ENCODE measurements around the gene ABHD16B.

The ABHD16B gene

GRCh38 chr20:63858393-63859165 lies 2.7 kb upstream of the ABHD16B start:
- Histone ChIP-seq H4K20me1 (ENCODE audit: insufficient read depth, low read length, poor library complexity, severe bottlenecking) (no peaks in the 10 kb centered on the region), H3K36me3 (ENCODE audit: insufficient read depth, low read length) (no peaks in the 10 kb centered on the region; the same call in 1 of the 2 replicates), H3K9me3 (ENCODE audit: insufficient read depth, low read depth, low read length) (no peaks in the 10 kb centered on the region), H3K9ac (ENCODE audit: low read depth, low read length, poor library complexity, severe bottlenecking) (peak overlapping the region; percentile 80), H3K9me2 (replicated peaks; ENCODE audit: low read depth, low read length) (no peaks in the 10 kb centered on the region), H3K27me3 (ENCODE audit: insufficient read depth, low read length, poor library complexity, severe bottlenecking) (no peaks in the 10 kb centered on the region), H3F3A (ENCODE audit: low read depth) (no peaks in the 10 kb centered on the region), H3K4me2 (ENCODE audit: low read depth, low read length, poor library complexity, severe bottlenecking) (peak overlapping the region; percentile 81), H3K4me1 (ENCODE audit: insufficient read depth, low read length, poor library complexity, severe bottlenecking) (peaks cover 41% of the 10 kb centered on the region), H3K4me3 (ENCODE audit: low read length, poor library complexity, severe bottlenecking) (peak overlapping the region; percentile 68), H3K79me2 (ENCODE audit: insufficient read depth, low read length) (peaks cover 16% of the 10 kb centered on the region; the same call in 1 of the 2 replicates), H2AFZ (ENCODE audit: low read length) (peak overlapping the region; percentile 45; the same call in 1 of the 2 replicates)
- TF ChIP-seq EZH2phosphoT487 (IDR thresholded peaks at IDR 0.05; ENCODE audit: borderline replicate concordance) (no peak), CTCF (conservative IDR thresholded peaks at IDR 0.05; ENCODE audit: low read length) (no peak; the same call in 1 of the 2 replicates)

- Histone ChIP-seq H3K9ac (ENCODE audit: low read depth, low read length, poor library complexity, severe bottlenecking) (peak overlapping the region; percentile 80), H3K9me3 (ENCODE audit: insufficient read depth, low read depth, low read length) (no peaks in the 10 kb centered on the region), H2AFZ (ENCODE audit: low read length) (no peak overlapping the region), H3K4me3 (ENCODE audit: low read length, poor library complexity, severe bottlenecking) (peak overlapping the region; percentile 68), H4K20me1 (ENCODE audit: insufficient read depth, low read length, poor library complexity, severe bottlenecking) (no peaks in the 10 kb centered on the region), H3K9me2 (replicated peaks; ENCODE audit: low read depth, low read length) (no peaks in the 10 kb centered on the region), H3K36me3 (ENCODE audit: insufficient read depth, low read length) (no peaks in the 10 kb centered on the region; the same call in 1 of the 2 replicates), H3K4me2 (ENCODE audit: low read depth, low read length, poor library complexity, severe bottlenecking) (peak overlapping the region; percentile 81), H3F3A (ENCODE audit: low read depth) (no peaks in the 10 kb centered on the region), H3K79me2 (ENCODE audit: insufficient read depth, low read length) (peaks cover 21% of the 10 kb centered on the region; the same call in 1 of the 2 replicates), H3K4me1 (ENCODE audit: insufficient read depth, low read length, poor library complexity, severe bottlenecking) (peaks cover 39% of the 10 kb centered on the region), H3K27me3 (ENCODE audit: insufficient read depth, low read length, poor library complexity, severe bottlenecking) (no peaks in the 10 kb centered on the region)
- TF ChIP-seq CTCF (conservative IDR thresholded peaks at IDR 0.05; ENCODE audit: low read length) (no peak; the same call in none of the 2 replicates), EZH2phosphoT487 (IDR thresholded peaks at IDR 0.05; ENCODE audit: borderline replicate concordance) (no peak)
These were observed 2.1 kb upstream of the ABHD16B start for GRCh38 chr20:63859166-63859699.

DNA sequence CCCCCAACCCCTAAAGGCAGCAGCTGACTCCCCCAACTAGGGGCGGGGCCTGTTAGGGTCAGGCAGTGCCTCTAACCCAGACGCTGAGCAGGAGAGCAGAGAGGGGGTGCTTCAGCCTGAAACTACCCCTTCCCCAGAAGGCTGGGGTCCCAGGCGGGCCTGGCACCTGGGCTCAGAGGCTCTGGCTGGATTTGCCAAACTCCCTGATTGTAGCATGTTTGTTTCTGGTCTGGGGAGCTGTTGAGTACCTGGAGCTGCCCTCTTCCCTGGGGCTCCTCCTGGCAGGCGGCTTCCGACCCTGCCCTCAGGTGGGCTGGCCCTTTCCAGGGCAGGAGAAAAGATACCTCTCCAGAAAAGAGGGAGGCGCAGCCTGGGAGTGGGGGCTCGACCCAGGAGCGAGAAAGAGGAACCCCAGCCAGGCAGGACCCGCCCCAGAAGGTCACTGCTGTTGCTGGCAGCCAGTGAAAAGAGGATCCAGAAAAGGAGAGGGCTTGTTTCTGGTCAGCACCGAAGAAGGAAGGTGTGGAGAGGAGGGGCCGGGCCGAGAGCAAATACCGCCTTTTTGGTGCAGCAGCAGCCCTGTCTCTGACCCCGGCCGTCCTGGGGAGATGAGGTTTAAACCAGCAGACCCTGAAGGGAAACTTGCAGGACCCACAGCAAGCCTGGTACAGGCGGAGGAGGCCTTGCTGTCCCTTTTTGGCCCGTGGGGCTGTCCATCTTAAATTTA lies 810 bp upstream of the ABHD16B start:
- H3K9ac ChIP-seq (ENCODE audit: low read depth, low read length, poor library complexity, severe bottlenecking): no peak overlapping the region
- peaks cover 1% of the 10 kb centered on the region for H4K20me1 ChIP-seq (ENCODE audit: insufficient read depth, low read length, poor library complexity, severe bottlenecking)
- H2AFZ ChIP-seq (ENCODE audit: low read length): no peak overlapping the region
- H3K9me2 ChIP-seq (replicated peaks; ENCODE audit: low read depth, low read length): no peaks in the 10 kb centered on the region
- no peaks in the 10 kb centered on the region; the same call in 1 of the 2 replicates for H3K36me3 ChIP-seq (ENCODE audit: insufficient read depth, low read length)
- no peaks in the 10 kb centered on the region for H3K27me3 ChIP-seq (ENCODE audit: insufficient read depth, low read length, poor library complexity, severe bottlenecking)
- peaks cover 34% of the 10 kb centered on the region for H3K4me1 ChIP-seq (ENCODE audit: insufficient read depth, low read length, poor library complexity, severe bottlenecking)
- no peaks in the 10 kb centered on the region for H3F3A ChIP-seq (ENCODE audit: low read depth)
- no peak overlapping the region for H3K4me2 ChIP-seq (ENCODE audit: low read depth, low read length, poor library complexity, severe bottlenecking)
- TF ChIP-seq CTCF (conservative IDR thresholded peaks at IDR 0.05; ENCODE audit: low read length) (no peak), EZH2phosphoT487 (IDR thresholded peaks at IDR 0.05; ENCODE audit: borderline replicate concordance) (no peak)
- peaks cover 24% of the 10 kb centered on the region for H3K79me2 ChIP-seq (ENCODE audit: insufficient read depth, low read length)
- H3K9me3 ChIP-seq (ENCODE audit: insufficient read depth, low read depth, low read length): no peaks in the 10 kb centered on the region
- H3K4me3 ChIP-seq (ENCODE audit: low read length, poor library complexity, severe bottlenecking): no peak overlapping the region
